NT2/D1 (cell line): ENCODE results near the gene NUDT5.
A peak's percentile ranks its signal among the peaks of the same experiment; 100 is the strongest.

ENCODE experiments used
- DNase-seq: peaks from one replicate; pipeline ENCODE4 v3.0.0-alpha.2; 2011; ENCODE audit warnings: low read depth, low spot score
- H3K27me3 ChIP-seq: 2 replicates; pipeline ENCODE4 v1.6.0; 2011; ENCODE audit warnings: mild to moderate bottlenecking; ENCODE audit not compliant: insufficient read length, insufficient read depth
- H3K36me3 ChIP-seq: 2 replicates; pipeline ENCODE4 v1.6.1; 2011; ENCODE audit warnings: mild to moderate bottlenecking, low read length, mixed read lengths; ENCODE audit not compliant: insufficient read depth, insufficient read length
- H3K4me1 ChIP-seq: 2 replicates; pipeline ENCODE4 v1.5.1; 2011; ENCODE audit not compliant: insufficient read depth, insufficient read length
- H3K4me3 ChIP-seq: 2 replicates; pipeline ENCODE4 v1.5.1; 2011; ENCODE audit warnings: low read depth; ENCODE audit not compliant: insufficient read length
- H3K9ac ChIP-seq: 2 replicates; pipeline ENCODE4 v1.6.0; 2011; ENCODE audit warnings: low read depth; ENCODE audit not compliant: insufficient read length
- H3K9me3 ChIP-seq: 2 replicates; pipeline ENCODE4 v1.5.1; 2011; ENCODE audit warnings: mild to moderate bottlenecking, low read length; ENCODE audit not compliant: insufficient read depth
- SUZ12 ChIP-seq: IDR thresholded peaks from 2 replicates; pipeline ENCODE4 v1.6.1; 2011; ENCODE audit not compliant: insufficient read length, insufficient read depth; ENCODE audit errors: extremely low read depth
- YY1 ChIP-seq: IDR thresholded peaks from 2 replicates; pipeline ENCODE4 v1.6.1; 2011; ENCODE audit not compliant: insufficient read length, insufficient read depth
- ZNF274 ChIP-seq: IDR thresholded peaks from 2 replicates; pipeline ENCODE4 v1.6.1; 2011; ENCODE audit warnings: mild to moderate bottlenecking, low read depth, low read length

The NUDT5 gene

DNA sequence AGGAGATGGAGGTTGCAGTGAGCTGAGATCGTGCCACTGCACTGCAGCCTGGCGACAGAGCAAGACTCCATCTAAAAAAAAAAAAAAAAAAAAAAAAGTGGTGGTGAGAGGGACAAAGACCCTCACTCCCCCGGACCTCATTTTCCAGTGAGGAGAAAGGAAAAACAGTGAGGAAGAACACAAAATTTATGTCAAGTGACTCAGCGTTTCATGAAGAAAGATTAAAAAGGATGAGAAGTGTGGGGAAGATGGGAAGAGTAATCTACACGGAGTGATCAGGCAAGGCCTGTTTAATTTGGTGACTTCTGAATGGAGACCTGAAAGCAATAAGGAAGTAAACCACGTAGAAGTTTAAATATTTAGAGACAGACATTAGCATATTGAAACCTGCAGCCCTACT, 7.0 kb downstream of the NUDT5 start:
- no peaks in the 10 kb centered on the region for H3K27me3 ChIP-seq
- H3K36me3 ChIP-seq = peaks cover 35% of the 10 kb centered on the region
- no peaks in the 10 kb centered on the region for H3K4me1 ChIP-seq
- TF ChIP-seq SUZ12 (no peak), YY1 (no peak), ZNF274 (no peak)
- no peak overlapping the region for H3K4me3 ChIP-seq
- H3K9me3 ChIP-seq = no peaks in the 10 kb centered on the region
- no peak overlapping the region for H3K9ac ChIP-seq
- no peak for DNase-seq

DNA sequence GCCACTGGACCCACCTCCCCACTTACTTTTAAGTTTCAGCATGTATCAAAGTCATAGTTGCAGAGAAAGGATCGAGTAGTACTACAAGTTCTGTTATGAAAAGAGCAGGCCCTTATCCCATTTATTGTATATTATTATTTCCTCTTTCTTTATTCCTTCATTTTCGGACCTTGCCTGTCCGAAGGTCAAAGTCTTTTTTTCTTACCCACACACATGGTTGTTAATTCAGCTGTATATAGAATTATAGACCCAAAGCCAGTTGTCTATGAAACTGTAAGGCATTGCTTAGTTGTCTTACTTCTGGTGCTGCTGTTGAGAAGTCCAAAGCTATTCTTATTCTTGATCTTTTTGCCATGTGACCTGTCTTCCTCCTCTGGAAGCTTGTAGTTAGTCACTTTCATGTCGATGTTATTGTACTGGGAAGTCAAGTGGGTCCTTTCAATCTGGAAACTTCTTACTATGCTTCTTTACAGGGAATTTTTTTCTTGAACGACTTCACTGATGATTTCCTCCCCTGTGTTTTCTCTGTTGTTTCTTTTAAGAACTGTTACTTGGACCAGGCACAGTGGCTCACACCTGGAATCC, 8.3 kb downstream of the NUDT5 start:
- peaks cover 37% of the 10 kb centered on the region for H3K36me3 ChIP-seq
- H3K27me3 ChIP-seq = no peaks in the 10 kb centered on the region
- no peaks in the 10 kb centered on the region for H3K4me1 ChIP-seq
- TF ChIP-seq YY1 = no peak
- TF ChIP-seq ZNF274 = no peak
- no peak for TF ChIP-seq SUZ12
- no peak overlapping the region for H3K4me3 ChIP-seq
- no peak for DNase-seq
- no peak overlapping the region for H3K9ac ChIP-seq
- H3K9me3 ChIP-seq = no peaks in the 10 kb centered on the region

GRCh38 chr10:12186323-12186722, 9.4 kb downstream of the NUDT5 start:
- Histone ChIP-seq H3K4me1 (no peaks in the 10 kb centered on the region), H3K9me3 (no peaks in the 10 kb centered on the region), H3K9ac (no peak overlapping the region), H3K4me3 (no peak overlapping the region), H3K27me3 (no peaks in the 10 kb centered on the region), H3K36me3 (peaks cover 30% of the 10 kb centered on the region)
- TF ChIP-seq ZNF274 (no peak), YY1 (no peak), SUZ12 (no peak)
- DNase-seq = no peak

GRCh38 chr10:12184165-12184564, 11.5 kb downstream of the NUDT5 start:
- no peak for DNase-seq
- no peaks in the 10 kb centered on the region for H3K27me3 ChIP-seq
- H3K9ac ChIP-seq = no peak overlapping the region
- TF ChIP-seq ZNF274 = no peak
- no peak for TF ChIP-seq YY1
- peaks cover 37% of the 10 kb centered on the region for H3K36me3 ChIP-seq
- no peak overlapping the region for H3K4me3 ChIP-seq
- H3K4me1 ChIP-seq = no peaks in the 10 kb centered on the region
- H3K9me3 ChIP-seq = no peaks in the 10 kb centered on the region

DNA sequence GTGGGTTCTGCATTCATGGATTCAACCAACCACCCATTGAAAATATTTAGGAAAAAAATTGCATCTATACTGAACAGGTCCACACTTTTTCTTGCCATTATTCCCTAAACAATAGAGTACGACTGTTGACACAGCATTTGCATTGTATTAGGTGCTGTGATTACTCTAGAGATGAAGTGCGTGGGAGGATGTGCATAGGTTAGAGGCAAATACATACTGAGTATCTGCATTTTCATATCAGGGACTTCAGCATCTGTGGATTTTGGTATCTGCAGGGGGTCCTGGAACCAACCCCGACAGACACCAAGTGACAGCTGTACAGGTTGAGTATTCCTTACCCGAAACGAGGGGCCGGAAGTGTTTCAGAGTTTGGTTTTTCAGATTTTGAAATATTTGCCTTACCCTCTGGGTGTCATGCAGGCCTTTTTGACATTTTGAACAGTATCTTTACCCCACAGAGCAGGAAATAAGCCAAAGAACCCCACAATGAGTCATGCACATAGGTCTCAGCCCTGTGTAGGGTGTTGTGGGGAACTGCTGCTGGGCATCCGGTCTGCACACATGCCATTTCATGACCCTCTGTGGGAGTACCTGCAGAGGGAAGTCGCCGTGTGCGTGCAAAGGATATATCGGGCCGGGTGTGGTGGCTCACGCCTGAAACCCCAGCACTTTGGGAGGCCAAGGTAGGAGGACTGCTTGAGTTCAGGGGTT, 14.5 kb downstream of the NUDT5 start:
- H3K4me1 ChIP-seq = no peaks in the 10 kb centered on the region
- no peaks in the 10 kb centered on the region for H3K9me3 ChIP-seq
- H3K4me3 ChIP-seq = no peak overlapping the region
- H3K9ac ChIP-seq = peak overlapping the region; percentile 2
- peaks cover 57% of the 10 kb centered on the region for H3K36me3 ChIP-seq
- DNase-seq = no peak
- no peaks in the 10 kb centered on the region for H3K27me3 ChIP-seq
- no peak for TF ChIP-seq ZNF274
- TF ChIP-seq SUZ12 = no peak

DNA sequence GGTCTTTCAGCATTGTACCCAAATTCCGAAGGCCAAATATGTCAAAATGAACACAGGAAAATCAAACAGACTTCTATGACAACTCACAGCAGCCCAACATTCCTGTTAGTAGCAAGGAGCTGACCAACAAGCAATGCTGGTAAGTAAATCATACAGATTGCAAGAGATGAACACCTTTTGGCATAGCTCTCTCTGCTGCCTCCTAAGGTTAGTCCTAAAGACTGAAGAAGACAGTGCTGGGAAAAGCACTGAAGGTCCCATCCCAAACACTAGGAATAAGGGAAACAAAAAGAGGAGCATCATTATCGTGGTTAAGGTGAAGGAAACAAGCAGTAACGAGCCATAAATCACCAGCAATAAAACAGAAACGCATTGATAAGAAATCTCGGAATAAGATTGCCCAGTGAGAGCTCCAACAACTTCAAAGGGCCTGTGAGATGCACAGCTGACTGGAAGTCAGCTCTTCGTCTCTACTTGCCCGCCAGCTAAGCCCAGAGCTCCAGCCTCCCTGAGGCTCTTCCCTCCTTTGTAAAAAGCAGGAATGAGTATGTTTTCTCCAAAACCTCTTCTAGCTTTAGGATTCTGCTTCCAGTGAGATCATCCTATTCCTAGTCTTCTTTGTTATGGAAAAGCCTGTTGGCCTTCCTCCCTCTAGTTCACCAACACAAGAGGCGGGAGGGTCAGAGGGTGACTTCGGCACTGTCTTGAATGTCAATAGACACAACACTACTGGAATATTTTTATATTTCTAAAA, 15.3 kb downstream of the NUDT5 start:
- Histone ChIP-seq H3K9me3 (no peaks in the 10 kb centered on the region), H3K4me1 (no peaks in the 10 kb centered on the region), H3K27me3 (no peaks in the 10 kb centered on the region), H3K9ac (peak overlapping the region; percentile 16), H3K36me3 (peaks cover 57% of the 10 kb centered on the region), H3K4me3 (no peak overlapping the region)
- TF ChIP-seq ZNF274 (no peak), YY1 (no peak), SUZ12 (no peak)
- peak; percentile 68 for DNase-seq

DNA sequence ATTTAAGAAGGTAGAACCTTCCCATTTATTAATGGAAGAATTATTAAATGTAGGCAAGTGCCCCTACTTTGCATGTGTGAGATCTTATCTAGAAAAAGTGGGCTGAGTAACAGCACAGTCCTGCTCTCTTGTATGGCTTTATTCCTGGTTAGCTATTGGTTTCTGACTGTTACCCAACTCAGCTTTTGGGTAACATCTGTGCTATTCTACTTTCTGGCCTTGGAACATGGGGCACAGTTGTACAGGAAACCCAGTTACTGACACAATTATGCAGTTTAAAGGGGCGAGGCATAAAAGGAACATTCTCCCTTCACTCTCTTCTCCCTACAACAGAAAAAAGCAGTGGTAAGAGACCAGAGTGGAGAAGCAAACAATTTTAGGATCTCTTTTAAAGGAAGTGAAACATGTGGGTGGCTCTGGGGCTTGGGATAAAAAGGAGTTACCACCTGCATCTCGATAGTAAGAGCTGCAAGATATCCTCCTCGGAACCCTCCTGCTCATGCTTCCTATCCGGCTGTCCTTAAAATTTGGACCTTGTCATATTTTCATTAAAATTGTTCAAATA, 16.0 kb downstream of the NUDT5 start:
- Histone ChIP-seq H3K27me3 (no peaks in the 10 kb centered on the region), H3K9ac (no peak overlapping the region), H3K4me1 (no peaks in the 10 kb centered on the region), H3K4me3 (no peak overlapping the region), H3K9me3 (no peaks in the 10 kb centered on the region), H3K36me3 (peaks cover 55% of the 10 kb centered on the region)
- TF ChIP-seq YY1 (no peak), ZNF274 (no peak), SUZ12 (no peak)
- DNase-seq = no peak
